Cardiac fibroblast (primary cell): Measurements from ENCODE around the gene CLASP2.
"Not testable (repeated sequence)": the region's sequence is repeated elsewhere in the genome, so short reads cannot be mapped to it uniquely, and the experiment has no call there.

Experiments
- DNase-seq, 2 donors: peaks; one replicate each; pipeline versions ENCODE4 v3.0.0 to v3.0.0-alpha.2; 2010; ENCODE audit warnings: low read depth in 2 of 2
- H3K4me3 ChIP-seq, 2 donors: replicated peaks in 1 of 2; 1 replicate in 1 of 2; 2 replicates in 1 of 2; pipeline ENCODE4 v1.5.1; 2011; ENCODE audit warnings: low read depth in 2 of 2, low read length in 2 of 2, mild to moderate bottlenecking in 2 of 2, moderate library complexity in 1 of 2
- TF ChIP-seq, protein P1 (sequence below): IDR thresholded peaks from one replicate; pipeline ENCODE4 v1.5.1; 2011; ENCODE audit warnings: low read depth, mild to moderate bottlenecking, low read length, inconsistent platforms

Gene CLASP2

GRCh38 chr3:33658621-33658990 lies 59.4 kb downstream of the CLASP2 start:
- peak overlapping the region; percentile 31 to 34 for H3K4me3 ChIP-seq
- TF ChIP-seq, protein P1, sequence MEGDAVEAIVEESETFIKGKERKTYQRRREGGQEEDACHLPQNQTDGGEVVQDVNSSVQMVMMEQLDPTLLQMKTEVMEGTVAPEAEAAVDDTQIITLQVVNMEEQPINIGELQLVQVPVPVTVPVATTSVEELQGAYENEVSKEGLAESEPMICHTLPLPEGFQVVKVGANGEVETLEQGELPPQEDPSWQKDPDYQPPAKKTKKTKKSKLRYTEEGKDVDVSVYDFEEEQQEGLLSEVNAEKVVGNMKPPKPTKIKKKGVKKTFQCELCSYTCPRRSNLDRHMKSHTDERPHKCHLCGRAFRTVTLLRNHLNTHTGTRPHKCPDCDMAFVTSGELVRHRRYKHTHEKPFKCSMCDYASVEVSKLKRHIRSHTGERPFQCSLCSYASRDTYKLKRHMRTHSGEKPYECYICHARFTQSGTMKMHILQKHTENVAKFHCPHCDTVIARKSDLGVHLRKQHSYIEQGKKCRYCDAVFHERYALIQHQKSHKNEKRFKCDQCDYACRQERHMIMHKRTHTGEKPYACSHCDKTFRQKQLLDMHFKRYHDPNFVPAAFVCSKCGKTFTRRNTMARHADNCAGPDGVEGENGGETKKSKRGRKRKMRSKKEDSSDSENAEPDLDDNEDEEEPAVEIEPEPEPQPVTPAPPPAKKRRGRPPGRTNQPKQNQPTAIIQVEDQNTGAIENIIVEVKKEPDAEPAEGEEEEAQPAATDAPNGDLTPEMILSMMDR, result no peak
- no peak for DNase-seq

DNA sequence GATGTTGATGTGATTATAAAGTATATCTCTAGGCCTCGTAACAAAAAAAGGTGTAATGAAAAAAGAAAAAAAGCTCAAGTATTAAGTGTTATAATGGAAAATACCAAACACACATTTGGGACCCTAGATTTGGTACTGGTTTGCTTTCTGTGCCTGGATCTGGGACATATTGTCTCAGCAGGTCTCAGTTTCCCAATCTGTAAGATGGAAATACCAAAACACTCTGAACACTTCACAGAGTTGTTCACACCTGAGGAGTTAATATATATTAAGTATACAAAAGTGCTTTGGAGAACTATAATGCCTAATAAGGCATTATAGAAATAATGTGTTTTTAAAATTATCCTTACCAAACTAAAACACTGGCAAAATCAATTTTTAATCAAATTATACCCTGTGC lies 60.0 kb downstream of the CLASP2 start:
- H3K4me3 ChIP-seq, result no peak overlapping the region
- TF ChIP-seq, protein P1, result no peak
- DNase-seq, result no peak

DNA sequence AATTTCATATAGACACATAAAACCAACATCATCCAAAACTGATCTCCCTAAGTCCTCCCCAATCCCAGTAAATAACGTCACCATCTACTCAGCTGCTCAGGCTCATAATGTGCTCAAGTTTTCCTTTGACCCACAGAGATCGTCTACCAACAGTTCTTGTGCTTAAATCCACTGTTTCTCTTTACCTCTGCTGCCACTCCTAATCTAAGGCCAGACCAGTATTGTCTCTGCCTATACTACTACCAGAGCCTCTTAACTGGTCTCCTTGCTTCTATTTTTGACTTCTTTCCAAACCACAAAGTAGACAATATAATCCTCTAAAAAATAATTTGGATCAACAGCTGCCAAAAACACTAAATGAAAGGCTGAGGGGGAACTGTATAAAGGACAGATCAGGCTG lies 65.3 kb downstream of the CLASP2 start:
- DNase-seq, result no peak
- H3K4me3 ChIP-seq, result no peak overlapping the region
- TF ChIP-seq, protein P1, result no peak

DNA sequence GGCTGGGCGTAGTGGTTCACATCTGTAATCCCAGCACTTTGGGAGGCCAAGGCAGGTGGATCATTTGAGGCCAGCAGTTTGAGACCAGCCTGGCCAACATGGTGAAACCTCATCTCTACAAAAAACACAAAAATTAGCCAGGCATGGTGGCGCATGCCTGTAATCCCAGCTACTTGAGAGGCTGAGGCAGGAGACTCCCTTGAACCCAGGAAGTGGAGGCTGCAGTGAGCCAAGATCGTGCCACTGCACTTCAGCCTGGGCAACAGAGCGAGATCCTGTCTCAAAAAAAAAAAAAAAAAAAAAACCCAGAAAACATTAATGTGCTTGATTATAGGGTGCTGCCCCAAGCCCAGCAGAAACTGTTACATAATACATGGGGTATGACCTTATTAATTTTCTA lies 67.0 kb downstream of the CLASP2 start:
- not testable (repeated sequence) for DNase-seq, H3K4me3 ChIP-seq

- DNase-seq, result no peak
- TF ChIP-seq, protein P1, result no peak
- no peak overlapping the region for H3K4me3 ChIP-seq
These were observed 67.6 kb downstream of the CLASP2 start for GRCh38 chr3:33650495-33650894.

- DNase-seq, result no peak
- TF ChIP-seq, protein P1, result no peak
- H3K4me3 ChIP-seq, result no peak overlapping the region
These were observed 69.3 kb downstream of the CLASP2 start for GRCh38 chr3:33648793-33649192.

GRCh38 chr3:33646406-33646805 lies 71.6 kb downstream of the CLASP2 start:
- H3K4me3 ChIP-seq, result no peak overlapping the region
- TF ChIP-seq, protein P1, result no peak
- no peak for DNase-seq
